Gastroesophageal sphincter (tissue), 3 donors: ENCODE data around the gene ELOA.
"Not testable (repeated sequence)": the region's sequence is repeated elsewhere in the genome, so short reads cannot be mapped to it uniquely, and the experiment has no call there.

Experiments
- CTCF ChIP-seq, 4 experiments: fragments of 200-600 bp in 2 of 4; fragments of 450-650 bp in 2 of 4; sonication (generic) in 1 of 4; IDR thresholded peaks; one replicate each; pipeline ENCODE4 v1.5.1; 2017 to 2019; ENCODE audit warnings: antibody characterized with exemption in 4 of 4, mild to moderate bottlenecking in 2 of 4, moderate library complexity in 2 of 4
- POLR2A ChIP-seq, 2 donors: fragments of 450-650 bp; IDR thresholded peaks; one replicate each; pipeline ENCODE4 v1.6.1; 2017; ENCODE audit warnings: antibody characterized with exemption in 2 of 2, mild to moderate bottlenecking in 2 of 2, moderate library complexity in 1 of 2
- POLR2AphosphoS5 ChIP-seq: sonication (generic); formaldehyde crosslinking; IDR thresholded peaks from one replicate; pipeline ENCODE4 v1.6.1; 2017; ENCODE audit warnings: antibody characterized with exemption

- TF ChIP-seq CTCF (IDR thresholded peaks at IDR 0.05); POLR2A (IDR thresholded peaks at IDR 0.05); POLR2AphosphoS5: not testable (repeated sequence)
Measured at GRCh38 chr1:23733281-23733680, 10.0 kb upstream of the ELOA start.
